ENCODE data around the gene GADL1. TPM values are rescaled to one million over a fixed set of nuclear protein-coding genes. Genes with fewer than 3 reads are reported as not detected.

GADL1 gene
- polyA plus RNA-seq, 2 of the 4 experiments (the other 2 are of a cell fraction) = not detected

- ChIA-PET CTCF (interaction anchor here (0.6 to 3.9 kb wide), 6 partner anchors 26 to 1898 kb away, joined by 3 to 15 read pairs (median 3); no protein-coding TSS in a partner anchor), POLR2A (interaction anchor here (1.1 to 1.4 kb wide), 2 partner anchors 31 to 780 kb away, joined by 3 to 5 read pairs; partner anchors contain the start of gene STT3B)
- FAIRE-seq (no peak), ATAC-seq (no peak), DNase-seq (ENCODE audit: low read depth in 1 of 2, low spot score in 1 of 2) (no peak)
- Histone ChIP-seq H3K4me1 (peaks cover 43% of the 10 kb centered on the region), H3K27ac (peak overlapping the region; percentile 52 to 69), H3K9me3 (no peaks in the 10 kb centered on the region), H3K4me3 (no peak overlapping the region; the same call in 2 of the 3 replicates), H3K4me2 (peak overlapping the region; percentile 71)
- 77% methylated on average over 5 of the region's 5 CpGs for WGBS (ENCODE audit: missing lambda C conversion rate)
- TF ChIP-seq NPAS2 (CRISPR knock-in tag; IDR thresholded peaks at IDR 0.05; ENCODE audit: borderline replicate concordance) (no peak), KDM1A (IDR thresholded peaks at IDR 0.05; ENCODE audit: low read depth) (no peak), NFE2L2 (conservative IDR thresholded peaks at IDR 0.05; ENCODE audit: low read length) (no peak), CBX2 (IDR thresholded peaks at IDR 0.05; ENCODE audit: borderline replicate concordance, low read depth) (no peak), RFX5 (IDR thresholded peaks at IDR 0.05) (no peak), NR3C1 (IDR thresholded peaks at IDR 0.05) (no peak), CEBPB (IDR thresholded peaks at IDR 0.05) (no peak), HEYL (CRISPR knock-in tag; IDR thresholded peaks at IDR 0.05) (no peak), MYC (IDR thresholded peaks at IDR 0.05; ENCODE audit: borderline replicate concordance, low read length) (no peak), HDAC2 (IDR thresholded peaks at IDR 0.05) (no peak), JUN (IDR thresholded peaks at IDR 0.05) (no peak), GATA3 (IDR thresholded peaks at IDR 0.05; ENCODE audit: borderline replicate concordance) (no peak), RCOR1 (IDR thresholded peaks at IDR 0.05; ENCODE audit: low read depth, low read length) (no peak), MAFK (IDR thresholded peaks at IDR 0.05; ENCODE audit: partially characterized antibody) (no peak)
- TF ChIP-seq, protein P1, sequence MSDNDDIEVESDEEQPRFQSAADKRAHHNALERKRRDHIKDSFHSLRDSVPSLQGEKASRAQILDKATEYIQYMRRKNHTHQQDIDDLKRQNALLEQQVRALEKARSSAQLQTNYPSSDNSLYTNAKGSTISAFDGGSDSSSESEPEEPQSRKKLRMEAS (IDR thresholded peaks at IDR 0.05) = no peak
Measured at GRCh38 chr3:30752491-30752890, 142.0 kb downstream of the GADL1 start.

- peak overlapping the region; percentile 71; the same call in 1 of the 3 replicates for H3K4me2 ChIP-seq
- TF ChIP-seq RAD21 (conservative IDR thresholded peaks at IDR 0.05 in 1 of 2, IDR thresholded peaks at IDR 0.05 in 1 of 2) (peak; percentile 65 to 80), ESRRA (IDR thresholded peaks at IDR 0.05; ENCODE audit: borderline replicate concordance, low read length) (no peak), SMC3 (IDR thresholded peaks at IDR 0.05) (peak; percentile 54)
- TF ChIP-seq, protein P2, sequence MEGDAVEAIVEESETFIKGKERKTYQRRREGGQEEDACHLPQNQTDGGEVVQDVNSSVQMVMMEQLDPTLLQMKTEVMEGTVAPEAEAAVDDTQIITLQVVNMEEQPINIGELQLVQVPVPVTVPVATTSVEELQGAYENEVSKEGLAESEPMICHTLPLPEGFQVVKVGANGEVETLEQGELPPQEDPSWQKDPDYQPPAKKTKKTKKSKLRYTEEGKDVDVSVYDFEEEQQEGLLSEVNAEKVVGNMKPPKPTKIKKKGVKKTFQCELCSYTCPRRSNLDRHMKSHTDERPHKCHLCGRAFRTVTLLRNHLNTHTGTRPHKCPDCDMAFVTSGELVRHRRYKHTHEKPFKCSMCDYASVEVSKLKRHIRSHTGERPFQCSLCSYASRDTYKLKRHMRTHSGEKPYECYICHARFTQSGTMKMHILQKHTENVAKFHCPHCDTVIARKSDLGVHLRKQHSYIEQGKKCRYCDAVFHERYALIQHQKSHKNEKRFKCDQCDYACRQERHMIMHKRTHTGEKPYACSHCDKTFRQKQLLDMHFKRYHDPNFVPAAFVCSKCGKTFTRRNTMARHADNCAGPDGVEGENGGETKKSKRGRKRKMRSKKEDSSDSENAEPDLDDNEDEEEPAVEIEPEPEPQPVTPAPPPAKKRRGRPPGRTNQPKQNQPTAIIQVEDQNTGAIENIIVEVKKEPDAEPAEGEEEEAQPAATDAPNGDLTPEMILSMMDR (IDR thresholded peaks at IDR 0.05) = peak; percentile 49
- FAIRE-seq (no peak), ATAC-seq (peak in 1 of 2 experiments; percentile 66; a peak in 3 of 6 replicates), DNase-seq (ENCODE audit: low read depth in 1 of 2, low spot score in 1 of 2) (peak in 1 of 2 experiments; percentile 36)
- H3K9me3 ChIP-seq = no peaks in the 10 kb centered on the region
- CTCF ChIA-PET = interaction anchor here (0.5 to 3.9 kb wide), 13 partner anchors 17 to 1898 kb away, joined by 3 to 15 read pairs (median 3); no protein-coding TSS in a partner anchor
- POLR2A ChIA-PET = interaction anchor here (1.4 kb wide), 1 partner anchor 31 kb away, joined by 5 read pairs; no protein-coding TSS in a partner anchor
- no peak overlapping the region for H3K4me3 ChIP-seq
- 62% methylated on average over 11 of the region's 11 CpGs for WGBS (ENCODE audit: missing lambda C conversion rate)
- H3K27ac ChIP-seq = peak overlapping the region; percentile 52 to 69; a peak in 5 of 6 replicates
- peaks cover 46% of the 10 kb centered on the region for H3K4me1 ChIP-seq
Measured at GRCh38 chr3:30751610-30752299, 142.7 kb downstream of the GADL1 start.

DNA sequence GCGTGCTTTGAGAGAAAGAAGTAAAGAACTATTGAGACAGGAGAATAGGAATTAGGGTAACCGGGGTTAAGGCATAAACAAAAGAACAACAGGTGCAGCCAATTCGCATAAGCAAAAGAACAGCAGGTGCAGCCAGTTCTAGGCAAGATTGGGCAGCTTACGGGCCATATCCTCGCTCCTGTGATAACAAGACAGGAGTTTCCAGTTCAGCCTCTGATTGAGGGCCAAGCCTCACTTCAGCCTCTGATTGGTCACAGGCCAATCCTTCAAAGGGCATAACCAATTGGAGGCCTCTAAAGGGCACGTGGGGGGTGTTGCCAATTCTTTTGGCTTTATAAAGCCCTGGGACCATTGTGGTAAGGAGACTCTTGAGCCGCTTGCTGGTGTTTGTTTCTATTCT lies 143.5 kb downstream of the GADL1 start:
- FAIRE-seq = no peak
- 86% methylated on average over 7 of the region's 7 CpGs for WGBS (ENCODE audit: missing lambda C conversion rate)
- no peak for DNase-seq (ENCODE audit: low read depth in 1 of 2, low spot score in 1 of 2)
- H3K4me2 ChIP-seq = no peak overlapping the region
- peak overlapping the region; percentile 52 to 69; a peak in 4 of 6 replicates for H3K27ac ChIP-seq
- no peaks in the 10 kb centered on the region for H3K9me3 ChIP-seq
- H3K4me1 ChIP-seq = peaks cover 46% of the 10 kb centered on the region
- no peak for ATAC-seq
- TF ChIP-seq FOSB (CRISPR knock-in tag; IDR thresholded peaks at IDR 0.05) = no peak
- TF ChIP-seq, protein P2 (IDR thresholded peaks at IDR 0.05) = no peak
- no peak for TF ChIP-seq BCL3 (IDR thresholded peaks at IDR 0.05)
- TF ChIP-seq EP300 (IDR thresholded peaks at IDR 0.05) = no peak
- ChIA-PET CTCF (interaction anchor here (0.6 to 3.9 kb wide), 8 partner anchors 16 to 736 kb away, joined by 3 to 15 read pairs (median 4); no protein-coding TSS in a partner anchor), POLR2A (no interaction called here)
- H3K4me3 ChIP-seq = no peak overlapping the region

All from A549 (cell line).